HG02642 (cell line): ENCODE data around the gene PLD5.
A peak's percentile ranks its signal among the peaks of the same experiment; 100 is the strongest.
"Not testable (repeated sequence)": the region's sequence is repeated elsewhere in the genome, so short reads cannot be mapped to it uniquely, and the experiment has no call there.

Source experiments
- ATAC-seq: cut with Tn5 transposase; IDR thresholded peaks from one replicate; pipeline ENCODE4 v1.9.1; 2021; ENCODE audit warnings: mild to moderate bottlenecking; ENCODE audit not compliant: unreplicated experiment, poor library complexity

Gene PLD5

GRCh38 chr1:242506724-242507123 is 17.8 kb downstream of the PLD5 start:
- no peak for ATAC-seq

DNA sequence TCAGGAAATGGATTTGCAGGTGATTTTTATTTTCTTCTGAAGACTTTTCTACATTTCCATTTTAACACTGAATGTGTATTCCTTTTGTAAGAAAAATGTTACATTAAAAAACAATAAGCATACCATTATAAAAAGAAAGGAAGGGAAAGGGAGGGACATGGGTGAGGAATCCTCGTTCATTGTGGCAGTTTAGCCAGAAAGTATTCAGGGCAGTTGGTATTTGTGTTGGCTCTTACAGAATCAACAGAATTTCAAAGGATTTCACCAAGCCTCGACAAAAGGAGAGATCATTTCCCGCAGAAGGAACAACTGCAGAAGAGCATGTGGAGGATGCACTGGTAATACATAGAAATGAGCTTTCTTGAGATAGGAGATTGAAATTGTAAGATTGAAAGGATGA is 35.0 kb downstream of the PLD5 start:
- no peak for ATAC-seq

DNA sequence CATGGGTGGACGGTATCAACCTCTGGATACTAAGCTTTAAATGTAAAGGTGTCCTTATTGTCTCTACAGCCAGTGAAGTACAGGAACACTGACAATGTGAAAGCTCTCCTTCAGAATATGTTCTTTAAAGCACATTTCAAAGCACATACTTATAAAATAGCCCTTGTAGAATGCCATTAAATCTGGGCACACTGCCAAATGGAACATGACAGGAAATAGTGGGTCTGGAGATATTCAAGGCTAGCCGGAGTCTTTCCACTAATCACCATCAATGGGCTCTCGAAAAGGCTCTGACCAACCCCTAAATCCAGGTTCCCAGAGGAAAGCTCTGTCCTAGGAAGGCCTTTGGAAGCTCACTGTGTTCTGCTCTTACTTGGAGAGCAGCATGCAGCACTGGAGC is 46.6 kb downstream of the PLD5 start:
- ATAC-seq: no peak

DNA sequence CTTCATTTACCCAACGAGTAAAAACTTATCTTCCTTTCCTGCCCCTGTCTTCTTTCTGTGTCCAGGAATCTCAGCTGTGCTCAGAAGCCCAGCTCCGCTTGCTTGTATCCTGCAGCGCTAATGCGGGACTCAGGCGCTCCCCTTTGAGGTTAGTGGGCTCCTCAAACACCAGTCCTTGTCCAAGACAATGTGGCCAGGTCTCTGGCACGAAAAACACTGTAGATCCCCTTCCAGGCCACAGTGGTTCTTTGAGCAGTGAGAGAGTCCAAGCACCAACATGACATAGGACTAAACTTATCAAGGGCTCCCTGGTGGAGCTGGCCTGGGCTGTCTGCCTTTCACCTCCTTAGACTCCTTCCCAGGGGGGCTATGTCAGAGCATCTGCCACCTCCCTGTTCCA is 53.7 kb downstream of the PLD5 start:
- no peak for ATAC-seq

DNA sequence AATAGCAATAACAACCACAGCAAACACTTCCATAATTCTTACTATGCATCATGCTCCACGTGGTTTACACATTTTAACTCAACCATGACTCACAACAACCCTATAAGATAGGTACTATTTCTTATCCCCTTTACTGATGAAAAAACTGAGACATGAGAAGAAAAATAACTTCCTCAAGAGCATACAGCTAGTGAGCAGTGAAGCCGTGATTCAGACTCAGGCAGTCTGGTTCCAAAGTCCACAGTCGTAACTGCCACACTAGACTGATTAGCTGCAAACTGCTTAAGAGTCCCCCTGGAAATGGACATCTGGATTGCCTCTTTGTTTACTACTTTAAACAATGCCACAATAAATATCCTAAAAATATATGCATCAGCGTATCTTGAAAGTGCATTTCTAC is 55.7 kb downstream of the PLD5 start:
- no peak for ATAC-seq

- ATAC-seq: peak; percentile 76
Observed at GRCh38 chr1:242467556-242468145, 56.8 kb downstream of the PLD5 start.

- no peak for ATAC-seq
Observed at GRCh38 chr1:242462867-242463266, 61.6 kb downstream of the PLD5 start.

- ATAC-seq: not testable (repeated sequence)
Observed at GRCh38 chr1:242459740-242460139, 64.8 kb downstream of the PLD5 start.

DNA sequence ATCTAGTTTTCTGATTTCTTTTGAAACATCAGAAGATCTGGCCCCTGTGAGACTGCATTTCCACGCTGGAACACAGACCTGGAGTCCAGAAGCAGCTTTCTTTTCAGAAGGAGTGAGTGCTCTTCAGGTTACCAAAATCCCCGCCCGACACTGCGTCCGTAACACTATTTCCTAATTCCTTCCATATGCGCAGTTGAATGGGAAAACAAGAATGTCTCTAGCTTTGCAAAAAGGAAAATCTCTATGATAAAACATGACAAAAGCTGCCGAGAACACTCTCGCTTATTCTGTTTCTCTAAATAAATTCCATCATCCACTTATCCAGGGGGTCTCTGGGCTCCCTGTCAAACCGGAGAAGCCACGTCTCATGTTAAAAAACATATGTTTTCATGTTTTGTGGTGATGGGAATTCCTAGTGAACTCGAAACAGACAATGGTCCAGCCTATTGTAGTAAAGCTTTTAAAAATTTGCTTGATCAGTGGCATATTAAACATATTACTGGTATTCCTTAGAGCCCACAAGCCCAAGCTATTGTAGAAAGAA is 67.7 kb downstream of the PLD5 start:
- ATAC-seq: no peak

GRCh38 chr1:242455052-242455361 is 69.5 kb downstream of the PLD5 start:
- no peak for ATAC-seq

GRCh38 chr1:242454262-242455051 is 70.0 kb downstream of the PLD5 start:
- peak; percentile 54 for ATAC-seq

DNA sequence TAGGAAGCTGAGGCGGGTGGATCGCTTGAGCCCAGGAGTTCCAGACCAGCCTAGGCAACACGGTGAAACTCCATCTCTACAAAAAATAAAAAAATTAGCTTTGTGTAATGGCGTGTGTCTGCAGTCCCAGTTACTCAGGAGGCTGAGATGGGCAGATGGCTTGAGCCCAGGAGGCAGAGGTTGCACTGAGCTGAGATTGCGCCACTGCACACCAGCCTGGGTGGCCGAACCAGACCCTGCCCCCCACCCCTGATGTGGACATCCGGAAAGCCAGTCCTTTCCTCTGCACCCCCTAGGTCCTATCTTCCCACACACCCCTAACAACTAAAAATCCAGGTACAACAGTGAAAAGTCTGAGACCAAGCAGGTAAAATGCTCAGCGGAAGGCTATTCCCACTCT is 71.9 kb downstream of the PLD5 start:
- no peak for ATAC-seq

DNA sequence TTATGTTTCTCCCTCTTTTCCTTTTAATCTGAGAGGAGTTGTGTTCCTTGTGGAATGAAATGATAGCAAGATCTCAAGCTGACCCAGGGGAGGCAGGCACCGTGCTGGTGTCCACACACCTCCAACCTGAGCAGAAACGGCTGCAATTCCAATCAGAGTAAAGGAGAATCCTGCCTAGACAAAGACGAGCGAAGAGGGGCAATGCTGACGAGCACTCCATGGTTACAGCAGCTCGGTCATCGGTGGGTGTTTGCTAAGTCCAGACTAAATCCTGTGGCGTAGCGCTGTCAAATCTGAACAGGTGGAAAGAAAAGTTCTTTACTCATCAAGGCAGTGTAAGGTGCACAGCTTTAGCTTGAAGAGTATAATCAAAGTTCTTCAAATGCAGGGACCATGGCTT is 74.8 kb downstream of the PLD5 start:
- ATAC-seq: no peak

DNA sequence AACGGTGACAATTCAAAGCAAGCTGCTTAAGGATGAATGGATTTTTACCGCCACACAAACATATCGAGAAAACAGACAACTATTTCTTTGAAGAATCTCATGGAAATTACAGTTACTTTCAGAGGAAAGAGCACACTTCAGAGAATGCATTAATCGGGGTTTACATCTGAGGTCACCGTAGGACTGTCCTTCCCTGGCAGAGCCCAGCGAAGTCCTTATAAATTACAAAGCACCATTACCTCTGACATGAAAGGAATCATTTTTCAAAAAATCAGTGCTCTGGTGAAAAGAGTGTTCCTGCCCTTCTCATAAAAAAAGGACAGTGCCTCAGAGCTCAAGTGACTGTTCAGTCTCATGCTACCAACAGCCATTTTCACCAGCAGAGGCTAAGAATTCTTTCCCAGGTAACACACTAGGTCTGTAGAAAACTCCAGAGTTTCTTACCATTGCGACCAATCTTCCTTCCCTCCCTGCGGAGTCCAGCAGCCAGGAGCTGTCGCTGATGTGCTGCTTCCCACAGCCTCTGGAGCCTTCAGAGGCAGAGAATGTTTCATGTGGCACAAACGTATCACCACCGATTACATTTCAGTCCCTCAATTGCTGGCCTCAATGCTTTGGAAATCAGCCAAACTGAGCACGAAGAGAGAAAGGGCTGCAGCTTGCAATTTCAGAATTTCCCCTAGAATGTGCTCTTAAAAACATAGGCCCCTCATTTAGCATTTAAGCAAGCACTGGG is 75.4 kb downstream of the PLD5 start:
- ATAC-seq: no peak

- no peak for ATAC-seq
Observed at GRCh38 chr1:242447689-242448088, 76.8 kb downstream of the PLD5 start.

- no peak for ATAC-seq
Observed at GRCh38 chr1:242440757-242441156, 83.7 kb downstream of the PLD5 start.

DNA sequence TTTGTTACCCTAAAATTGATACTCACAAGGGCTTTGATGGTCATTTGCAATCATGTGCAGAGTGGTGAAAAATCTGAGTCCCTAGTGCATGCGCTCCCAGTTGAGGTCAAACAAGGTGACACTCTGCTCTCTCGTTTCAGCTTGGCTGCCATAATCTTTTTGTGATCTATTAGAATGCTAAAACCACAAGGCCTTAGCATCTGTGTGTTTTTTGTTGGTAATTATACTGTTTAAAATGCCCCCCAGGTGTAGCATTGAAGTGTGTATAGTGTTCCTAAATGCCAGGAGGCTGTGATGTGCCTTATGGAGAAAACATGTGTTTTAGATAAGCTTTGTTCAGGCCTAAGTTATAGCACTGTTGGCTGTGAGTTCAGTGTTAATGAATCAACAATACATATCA is 89.3 kb downstream of the PLD5 start:
- no peak for ATAC-seq

DNA sequence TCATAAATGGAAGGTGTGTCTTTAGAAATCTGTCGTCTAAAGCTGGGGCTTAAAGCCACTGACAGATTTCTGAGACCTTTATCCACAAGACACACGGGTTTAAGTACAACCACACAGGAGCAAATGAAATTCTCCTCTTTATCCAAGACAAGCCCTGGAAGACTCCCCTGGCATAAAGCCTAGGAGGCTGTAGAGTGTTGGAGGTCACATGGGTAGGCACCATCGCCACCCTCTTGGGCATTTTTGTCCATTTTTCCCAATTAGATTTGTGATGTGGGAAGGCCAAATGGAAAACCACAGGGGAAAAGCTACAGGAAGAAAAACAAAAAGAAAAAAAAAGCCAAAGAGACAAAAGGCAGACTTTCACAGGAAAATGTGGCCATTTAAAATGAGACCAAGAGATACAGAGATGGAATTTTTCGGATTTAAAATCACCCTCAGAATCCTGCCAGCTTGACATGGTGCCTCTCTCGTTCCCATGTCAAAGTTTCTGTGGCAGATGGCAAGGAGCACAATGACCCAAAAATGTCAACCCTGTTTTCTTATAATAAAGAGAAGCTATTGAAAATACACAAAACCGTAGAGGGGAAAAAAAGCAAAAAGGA is 91.9 kb downstream of the PLD5 start:
- no peak for ATAC-seq

- no peak for ATAC-seq
Observed at GRCh38 chr1:242431786-242432185, 92.7 kb downstream of the PLD5 start.

- no peak for ATAC-seq
Observed at GRCh38 chr1:242430956-242431355, 93.5 kb downstream of the PLD5 start.
